ENCODE measurements around the gene BDH1.

BDH1 gene

DNA sequence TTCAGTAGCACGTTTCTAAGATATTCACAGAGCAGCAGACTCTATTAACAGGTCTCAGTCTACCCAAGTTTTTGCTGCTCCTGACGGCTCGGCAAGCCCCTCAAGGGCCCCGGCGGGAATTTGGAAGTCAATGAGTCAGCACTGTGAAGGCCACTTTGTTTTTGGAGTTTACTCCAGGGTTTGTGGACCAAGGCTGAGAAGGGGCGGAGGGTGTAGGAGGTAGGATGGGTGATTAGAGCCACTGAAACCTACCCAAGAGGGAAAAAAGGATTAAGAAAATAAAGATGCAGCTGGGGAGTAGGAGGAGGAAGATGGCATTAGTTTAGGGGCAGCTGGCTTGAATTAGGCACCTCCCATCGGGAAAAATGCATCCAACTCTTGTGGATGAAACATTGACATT, 87.6 kb downstream of the BDH1 start:
- H3K4me3 ChIP-seq (ENCODE audit: low read length) = no peak overlapping the region
- H3K36me3 ChIP-seq (ENCODE audit: control insufficient read depth, insufficient read depth, low read length) = no peaks in the 10 kb centered on the region
- H3K9me3 ChIP-seq (ENCODE audit: control insufficient read depth, insufficient read depth, low read length) = no peaks in the 10 kb centered on the region
- H3K4me1 ChIP-seq (ENCODE audit: control insufficient read depth, insufficient read depth, low read length) = peaks cover 7% of the 10 kb centered on the region; the same call in 1 of the 2 replicates
- WGBS (ENCODE audit: insufficient coverage, insufficient read length) = no CpG with 5 or more reads among the region's 7 CpGs
- H3K27ac ChIP-seq (ENCODE audit: low read length) = no peak overlapping the region
- DNase-seq (ENCODE audit: low read depth, low spot score) = no peak
- H3K27me3 ChIP-seq (ENCODE audit: control insufficient read depth, insufficient read depth, low read length) = no peaks in the 10 kb centered on the region

DNA sequence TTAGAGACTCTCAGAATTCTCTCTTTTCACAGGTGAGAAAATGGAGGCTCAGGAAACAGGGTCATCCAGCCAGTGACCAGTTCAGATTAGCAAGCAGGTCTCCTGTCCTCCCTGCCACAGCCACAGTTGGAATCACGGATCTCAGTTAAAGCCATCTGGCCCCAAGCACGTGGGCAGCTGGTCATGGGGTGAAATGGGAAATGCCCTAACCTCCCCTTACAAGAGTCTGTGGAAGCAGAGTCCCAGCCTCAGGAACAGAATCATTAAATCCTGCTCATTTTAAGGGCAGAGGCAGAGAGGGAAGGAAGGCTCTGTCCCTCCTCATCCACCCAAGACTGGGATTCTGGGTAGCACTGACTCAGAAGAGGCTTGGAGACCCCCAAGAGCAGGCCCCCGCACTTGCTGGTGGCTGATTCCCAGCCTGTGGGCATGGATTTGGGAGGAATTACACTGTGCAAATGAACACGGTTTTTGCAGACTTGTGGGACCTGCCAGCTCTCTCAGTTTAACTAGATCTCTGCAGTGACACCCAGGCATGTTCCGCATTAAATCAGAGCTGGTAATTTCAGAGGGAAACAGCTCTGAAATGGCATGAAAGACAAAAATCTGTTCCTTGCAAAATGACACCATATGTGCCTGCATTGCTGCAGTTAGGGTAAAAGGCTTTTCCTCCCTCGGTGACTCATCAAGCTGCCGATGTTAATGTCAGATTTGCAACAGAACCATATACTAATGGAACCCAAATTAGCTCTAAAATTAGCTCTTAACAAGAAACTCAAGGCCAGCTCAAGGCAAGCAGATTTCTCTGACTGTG, 89.0 kb downstream of the BDH1 start:
- no peak for DNase-seq (ENCODE audit: low read depth, low spot score)
- Histone ChIP-seq H3K4me1 (ENCODE audit: control insufficient read depth, insufficient read depth, low read length) (peaks cover 5% of the 10 kb centered on the region; the same call in 1 of the 2 replicates), H3K36me3 (ENCODE audit: control insufficient read depth, insufficient read depth, low read length) (no peaks in the 10 kb centered on the region), H3K27ac (ENCODE audit: low read length) (no peak overlapping the region), H3K27me3 (ENCODE audit: control insufficient read depth, insufficient read depth, low read length) (no peaks in the 10 kb centered on the region), H3K4me3 (ENCODE audit: low read length) (no peak overlapping the region), H3K9me3 (ENCODE audit: control insufficient read depth, insufficient read depth, low read length) (no peaks in the 10 kb centered on the region)
- no CpG with 5 or more reads among the region's 7 CpGs for WGBS (ENCODE audit: insufficient coverage, insufficient read length)

DNA sequence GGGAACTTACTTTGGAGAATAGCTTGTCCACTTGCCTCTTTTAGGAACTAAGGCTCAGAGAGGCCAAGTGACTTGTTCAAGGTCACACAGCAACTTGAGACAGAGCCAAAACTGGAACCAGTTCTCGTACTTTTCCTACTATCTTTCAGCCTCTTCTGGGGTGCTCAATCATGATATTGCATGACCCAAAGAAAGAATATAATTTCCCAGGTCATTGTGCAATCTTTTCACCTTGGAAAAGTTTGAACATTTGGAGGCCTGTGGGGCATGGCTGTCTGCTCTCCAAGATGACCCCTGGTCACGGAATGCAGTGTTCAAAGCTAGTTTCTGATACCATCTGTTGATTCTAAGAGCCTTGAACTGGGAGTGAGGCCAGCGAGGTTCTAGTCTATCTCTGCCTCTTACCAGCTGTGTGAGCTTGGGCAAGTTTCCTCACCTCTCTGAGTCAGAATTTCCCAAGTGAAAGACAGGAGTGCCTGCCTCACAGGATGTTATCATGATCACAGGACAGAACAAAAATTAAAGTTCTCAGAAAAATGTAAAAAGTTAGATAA, 89.7 kb downstream of the BDH1 start:
- Histone ChIP-seq H3K27ac (ENCODE audit: low read length) (no peak overlapping the region), H3K36me3 (ENCODE audit: control insufficient read depth, insufficient read depth, low read length) (no peaks in the 10 kb centered on the region), H3K4me1 (ENCODE audit: control insufficient read depth, insufficient read depth, low read length) (0 out of 2 replicates have a peak, but pooled peaks cover 4% of the 10 kb centered on the region), H3K9me3 (ENCODE audit: control insufficient read depth, insufficient read depth, low read length) (no peaks in the 10 kb centered on the region), H3K27me3 (ENCODE audit: control insufficient read depth, insufficient read depth, low read length) (no peaks in the 10 kb centered on the region), H3K4me3 (ENCODE audit: low read length) (no peak overlapping the region)
- DNase-seq (ENCODE audit: low read depth, low spot score) = no peak
- no CpG with 5 or more reads among the region's 3 CpGs for WGBS (ENCODE audit: insufficient coverage, insufficient read length)

DNA sequence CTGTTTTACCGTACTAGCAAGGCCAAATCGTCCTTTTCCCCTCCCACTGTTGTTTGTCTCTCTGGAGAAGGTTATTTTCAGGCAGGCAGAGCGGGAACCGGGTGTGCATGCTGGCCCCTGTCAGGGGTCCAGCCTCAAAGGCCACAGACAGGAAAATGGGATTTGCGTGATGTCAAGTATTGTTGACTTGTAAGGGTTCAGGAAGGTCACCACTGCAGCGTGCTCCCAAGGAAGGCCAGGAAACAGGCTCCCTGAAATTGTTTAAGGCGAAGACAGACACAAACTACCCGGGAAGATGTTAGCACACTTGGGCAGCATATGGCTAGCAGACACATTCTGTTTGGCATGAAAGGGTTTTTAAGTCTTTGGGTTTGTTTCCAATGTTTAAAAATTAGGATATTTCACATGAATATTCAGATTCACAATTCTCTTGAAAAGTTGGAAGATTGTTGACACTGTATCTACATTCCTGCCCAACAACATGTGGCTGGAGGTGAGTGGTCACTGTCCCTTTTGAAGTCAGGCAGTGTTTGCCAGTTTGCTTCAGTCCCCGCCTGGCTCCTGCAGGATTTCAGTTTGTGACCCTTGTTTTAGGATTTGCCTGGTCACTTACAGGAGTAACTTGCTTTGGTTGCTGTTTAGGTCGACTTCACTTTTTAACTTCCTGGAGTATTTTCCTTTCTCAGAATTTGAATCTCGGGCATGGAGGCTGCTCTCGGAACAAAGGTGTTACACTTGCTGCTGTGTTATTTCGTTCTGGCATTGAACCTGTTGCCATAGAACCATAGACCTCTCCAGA, 90.4 kb downstream of the BDH1 start:
- WGBS (ENCODE audit: insufficient coverage, insufficient read length) = no CpG with 5 or more reads among the region's 13 CpGs

DNA sequence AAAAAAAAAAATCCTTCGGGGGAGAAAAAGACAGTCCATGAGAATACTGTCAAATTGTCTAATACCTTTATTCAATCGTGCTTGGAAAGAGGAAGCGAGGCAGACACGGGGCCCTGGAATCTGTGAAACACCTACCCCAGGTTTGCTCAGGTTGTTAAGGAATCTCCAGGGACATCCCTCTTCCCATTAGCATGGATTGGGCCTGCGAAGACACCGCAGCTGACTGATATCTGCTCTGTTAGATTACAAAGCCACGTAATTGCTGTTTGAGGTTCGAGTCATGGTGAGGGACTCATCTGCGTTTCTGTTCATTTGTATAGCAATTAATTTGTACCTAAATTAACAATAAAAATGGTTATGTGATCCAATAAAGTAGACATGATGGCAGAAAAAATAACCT, 91.0 kb downstream of the BDH1 start:
- Histone ChIP-seq H3K4me3 (ENCODE audit: low read length) (no peak overlapping the region), H3K36me3 (ENCODE audit: control insufficient read depth, insufficient read depth, low read length) (no peaks in the 10 kb centered on the region), H3K27ac (ENCODE audit: low read length) (no peak overlapping the region), H3K4me1 (ENCODE audit: control insufficient read depth, insufficient read depth, low read length) (0 out of 2 replicates have a peak, but pooled peaks cover 4% of the 10 kb centered on the region), H3K27me3 (ENCODE audit: control insufficient read depth, insufficient read depth, low read length) (no peaks in the 10 kb centered on the region), H3K9me3 (ENCODE audit: control insufficient read depth, insufficient read depth, low read length) (no peaks in the 10 kb centered on the region)
- no peak for DNase-seq (ENCODE audit: low read depth, low spot score)
- no CpG with 5 or more reads among the region's 9 CpGs for WGBS (ENCODE audit: insufficient coverage, insufficient read length)

More for the DNA sequence above, 90.4 kb downstream of the BDH1 start:
- Histone ChIP-seq H3K9me3 (ENCODE audit: control insufficient read depth, insufficient read depth, low read length) (no peaks in the 10 kb centered on the region), H3K27ac (ENCODE audit: low read length) (no peak overlapping the region), H3K4me1 (ENCODE audit: control insufficient read depth, insufficient read depth, low read length) (0 out of 2 replicates have a peak, but pooled peaks cover 4% of the 10 kb centered on the region), H3K4me3 (ENCODE audit: low read length) (no peak overlapping the region), H3K27me3 (ENCODE audit: control insufficient read depth, insufficient read depth, low read length) (no peaks in the 10 kb centered on the region), H3K36me3 (ENCODE audit: control insufficient read depth, insufficient read depth, low read length) (no peaks in the 10 kb centered on the region)
- no peak for DNase-seq (ENCODE audit: low read depth, low spot score)

DNA sequence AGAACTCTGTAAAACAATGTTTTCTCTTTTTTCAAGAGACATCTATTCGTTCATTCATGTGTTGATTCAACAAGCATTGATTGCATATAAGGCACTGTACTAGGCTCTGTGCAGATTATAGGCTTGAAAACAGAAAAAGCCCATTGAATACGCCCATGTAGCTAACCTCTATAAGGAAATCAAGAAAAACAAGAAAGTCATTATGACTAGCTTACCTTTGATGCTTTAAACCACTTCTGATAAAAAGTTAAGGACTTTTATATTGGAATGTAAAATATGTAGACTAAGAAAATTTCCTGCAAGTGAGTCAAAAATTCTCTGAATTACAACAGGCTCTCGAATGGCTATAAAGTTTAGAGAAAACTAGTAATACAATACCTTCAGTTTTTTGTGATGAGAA, 92.5 kb downstream of the BDH1 start:
- no CpG with 5 or more reads among the region's 3 CpGs for WGBS (ENCODE audit: insufficient coverage, insufficient read length)
- Histone ChIP-seq H3K36me3 (ENCODE audit: control insufficient read depth, insufficient read depth, low read length) (no peaks in the 10 kb centered on the region), H3K27me3 (ENCODE audit: control insufficient read depth, insufficient read depth, low read length) (no peaks in the 10 kb centered on the region), H3K9me3 (ENCODE audit: control insufficient read depth, insufficient read depth, low read length) (no peaks in the 10 kb centered on the region), H3K4me3 (ENCODE audit: low read length) (no peak overlapping the region), H3K27ac (ENCODE audit: low read length) (no peak overlapping the region), H3K4me1 (ENCODE audit: control insufficient read depth, insufficient read depth, low read length) (no peaks in the 10 kb centered on the region)
- DNase-seq (ENCODE audit: low read depth, low spot score) = no peak

DNA sequence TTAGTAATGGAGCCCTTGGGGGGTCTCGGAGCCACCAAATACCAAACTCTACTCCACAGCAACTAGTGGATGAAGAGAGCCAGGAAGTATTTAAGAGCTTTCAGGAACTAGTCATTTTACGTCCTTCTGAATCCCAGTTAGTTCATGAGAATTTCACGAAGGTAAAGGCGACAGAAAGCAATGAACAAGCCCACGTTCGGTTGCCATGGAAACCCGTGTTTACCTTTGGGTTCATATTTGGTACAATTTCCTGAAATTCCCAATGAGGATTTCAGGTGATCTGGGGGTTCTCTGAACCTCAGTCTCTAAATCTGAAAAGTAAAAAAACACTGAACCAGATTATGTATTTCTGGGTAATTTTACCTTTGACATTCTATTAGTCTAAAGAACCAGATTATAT, 93.0 kb downstream of the BDH1 start:
- no CpG with 5 or more reads among the region's 7 CpGs for WGBS (ENCODE audit: insufficient coverage, insufficient read length)
- no peaks in the 10 kb centered on the region for H3K4me1 ChIP-seq (ENCODE audit: control insufficient read depth, insufficient read depth, low read length)

DNA sequence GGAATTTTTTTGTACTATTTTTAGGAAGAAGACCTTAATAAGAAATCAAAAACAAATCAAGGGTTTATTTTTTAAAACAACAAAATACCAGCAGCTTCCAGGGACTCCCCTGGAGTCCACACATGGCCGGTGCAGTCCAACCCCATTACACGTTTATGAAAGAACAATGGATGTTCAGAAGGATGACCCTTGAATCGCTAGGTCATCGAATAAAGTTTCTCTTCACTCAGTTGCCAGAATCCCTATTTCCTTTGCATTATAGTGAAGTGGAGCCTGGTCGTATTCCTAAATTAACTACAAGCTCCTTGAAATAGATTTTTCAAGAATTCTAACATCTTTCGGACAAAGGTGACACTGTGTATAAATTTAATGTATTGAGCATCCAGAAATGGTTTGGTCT, 95.1 kb downstream of the BDH1 start:
- no peaks in the 10 kb centered on the region for H3K36me3 ChIP-seq (ENCODE audit: control insufficient read depth, insufficient read depth, low read length)
- H3K9me3 ChIP-seq (ENCODE audit: control insufficient read depth, insufficient read depth, low read length) = no peaks in the 10 kb centered on the region
- peaks cover 2% of the 10 kb centered on the region; the same call in 1 of the 2 replicates for H3K4me1 ChIP-seq (ENCODE audit: control insufficient read depth, insufficient read depth, low read length)
- no peak overlapping the region for H3K27ac ChIP-seq (ENCODE audit: low read length)
- no CpG with 5 or more reads among the region's 6 CpGs for WGBS (ENCODE audit: insufficient coverage, insufficient read length)
- no peak overlapping the region for H3K4me3 ChIP-seq (ENCODE audit: low read length)
- DNase-seq (ENCODE audit: low read depth, low spot score) = no peak
- H3K27me3 ChIP-seq (ENCODE audit: control insufficient read depth, insufficient read depth, low read length) = no peaks in the 10 kb centered on the region; the same call in 1 of the 2 replicates

More for the DNA sequence above, 93.0 kb downstream of the BDH1 start:
- DNase-seq (ENCODE audit: low read depth, low spot score) = no peak
- Histone ChIP-seq H3K27ac (ENCODE audit: low read length) (no peak overlapping the region), H3K4me3 (ENCODE audit: low read length) (no peak overlapping the region), H3K36me3 (ENCODE audit: control insufficient read depth, insufficient read depth, low read length) (no peaks in the 10 kb centered on the region), H3K9me3 (ENCODE audit: control insufficient read depth, insufficient read depth, low read length) (no peaks in the 10 kb centered on the region), H3K27me3 (ENCODE audit: control insufficient read depth, insufficient read depth, low read length) (no peaks in the 10 kb centered on the region)

DNA sequence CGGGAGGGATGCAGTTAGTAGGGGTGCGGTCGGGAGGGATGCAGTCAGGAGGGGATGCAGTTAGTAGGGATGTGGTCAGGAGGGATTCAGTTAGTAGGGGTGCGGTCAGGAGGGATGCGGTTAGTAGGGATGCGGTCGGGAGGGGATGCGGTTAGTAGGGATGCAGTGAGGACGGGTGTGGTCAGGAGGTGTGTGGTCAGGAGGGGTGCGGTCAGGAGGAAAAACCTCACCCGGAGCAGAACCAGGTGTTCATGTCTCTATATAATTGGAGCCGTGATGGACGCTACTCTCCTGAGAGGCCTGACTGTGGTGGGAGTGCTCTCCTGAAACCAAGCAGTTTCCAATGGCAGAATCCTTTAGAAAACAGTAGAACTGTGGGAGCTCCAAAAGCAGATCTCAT, 95.8 kb downstream of the BDH1 start:
- Histone ChIP-seq H3K4me1 (ENCODE audit: control insufficient read depth, insufficient read depth, low read length) (peaks cover 3% of the 10 kb centered on the region; the same call in 1 of the 2 replicates), H3K4me3 (ENCODE audit: low read length) (no peak overlapping the region), H3K27me3 (ENCODE audit: control insufficient read depth, insufficient read depth, low read length) (no peaks in the 10 kb centered on the region; the same call in 1 of the 2 replicates), H3K36me3 (ENCODE audit: control insufficient read depth, insufficient read depth, low read length) (no peaks in the 10 kb centered on the region), H3K9me3 (ENCODE audit: control insufficient read depth, insufficient read depth, low read length) (no peaks in the 10 kb centered on the region), H3K27ac (ENCODE audit: low read length) (no peak overlapping the region)
- no CpG with 5 or more reads among the region's 13 CpGs for whole genome bisulfite sequencing (ENCODE audit: insufficient coverage, insufficient read length)
- DNase-seq (ENCODE audit: low read depth, low spot score) = no peak

Measured in iPS DF 6.9 (cell line).